ENCODE results near the gene ZNF687. TPM values are rescaled to one million over a fixed set of nuclear protein-coding genes. Genes with fewer than 3 reads are reported as not detected.

ZNF687 gene
- total RNA-seq, 1 donor from 2014 or later: 27.9 TPM

- no peak for TF ChIP-seq CTCF (IDR thresholded peaks at IDR 0.05; ENCODE audit: insufficient read depth, low read length, poor library complexity, severe bottlenecking)
- Histone ChIP-seq H3K4me3 (ENCODE audit: low read depth, low read length) (no peak overlapping the region), H3K36me3 (ENCODE audit: control insufficient read depth, insufficient read depth, low read length) (no peaks in the 10 kb centered on the region), H3K27me3 (ENCODE audit: control insufficient read depth, insufficient read depth, low read length) (no peaks in the 10 kb centered on the region)
- DNase-seq (ENCODE audit: low read depth): no peak
Measured at GRCh38 chr1:151325231-151325630, 43.1 kb downstream of the ZNF687 start.

- no peaks in the 10 kb centered on the region for H3K27me3 ChIP-seq (ENCODE audit: control insufficient read depth, insufficient read depth, low read length)
Measured at GRCh38 chr1:151325646-151326429, 43.7 kb downstream of the ZNF687 start.

GRCh38 chr1:151326619-151327222 lies 44.6 kb downstream of the ZNF687 start:
- H3K27me3 ChIP-seq (ENCODE audit: control insufficient read depth, insufficient read depth, low read length): no peaks in the 10 kb centered on the region
- H3K36me3 ChIP-seq (ENCODE audit: control insufficient read depth, insufficient read depth, low read length): no peaks in the 10 kb centered on the region
- no peak for DNase-seq (ENCODE audit: low read depth)
- peak overlapping the region; percentile 92 for H3K4me3 ChIP-seq (ENCODE audit: low read depth, low read length)
- no peak for TF ChIP-seq CTCF (IDR thresholded peaks at IDR 0.05; ENCODE audit: insufficient read depth, low read length, poor library complexity, severe bottlenecking)

More at GRCh38 chr1:151325646-151326429, 43.7 kb downstream of the ZNF687 start:
- Histone ChIP-seq H3K36me3 (ENCODE audit: control insufficient read depth, insufficient read depth, low read length) (no peaks in the 10 kb centered on the region), H3K4me3 (ENCODE audit: low read depth, low read length) (peak overlapping the region; percentile 92)
- no peak for TF ChIP-seq CTCF (IDR thresholded peaks at IDR 0.05; ENCODE audit: insufficient read depth, low read length, poor library complexity, severe bottlenecking)
- DNase-seq (ENCODE audit: low read depth): no peak

- Histone ChIP-seq H3K36me3 (ENCODE audit: control insufficient read depth, insufficient read depth, low read length) (no peaks in the 10 kb centered on the region), H3K4me3 (ENCODE audit: low read depth, low read length) (peak within 1 kb of the TSS; percentile 92), H3K27me3 (ENCODE audit: control insufficient read depth, insufficient read depth, low read length) (no peaks in the 10 kb centered on the region)
- TF ChIP-seq CTCF (IDR thresholded peaks at IDR 0.05; ENCODE audit: insufficient read depth, low read length, poor library complexity, severe bottlenecking): no peak
- peak; percentile 89 for DNase-seq (ENCODE audit: low read depth)
Measured at GRCh38 chr1:151327223-151327902, 45.3 kb downstream of the ZNF687 start, which contains the start of gene PI4KB. Gene PI4KB, minus strand, starts transcription at chr1:151327416. Its CDS starts 10,935 bp downstream, at chr1:151316481.

- DNase-seq (ENCODE audit: low read depth): no peak
- no peak for TF ChIP-seq CTCF (IDR thresholded peaks at IDR 0.05; ENCODE audit: insufficient read depth, low read length, poor library complexity, severe bottlenecking)
- no peaks in the 10 kb centered on the region for H3K27me3 ChIP-seq (ENCODE audit: control insufficient read depth, insufficient read depth, low read length)
- H3K36me3 ChIP-seq (ENCODE audit: control insufficient read depth, insufficient read depth, low read length): no peaks in the 10 kb centered on the region
- peak overlapping the region; percentile 92 for H3K4me3 ChIP-seq (ENCODE audit: low read depth, low read length)
Measured at GRCh38 chr1:151327903-151328674, 46.0 kb downstream of the ZNF687 start.
